Measurements from ENCODE around the gene RHEB. TPM values are rescaled to one million over a fixed set of nuclear protein-coding genes. Genes with fewer than 3 reads are reported as not detected.

RHEB gene
- total and polyA plus RNA-seq, 2 donors (not counting 3 experiments of a cell fraction or from before 2014, with no cell fraction given) = 59.4 to 108 TPM

DNA sequence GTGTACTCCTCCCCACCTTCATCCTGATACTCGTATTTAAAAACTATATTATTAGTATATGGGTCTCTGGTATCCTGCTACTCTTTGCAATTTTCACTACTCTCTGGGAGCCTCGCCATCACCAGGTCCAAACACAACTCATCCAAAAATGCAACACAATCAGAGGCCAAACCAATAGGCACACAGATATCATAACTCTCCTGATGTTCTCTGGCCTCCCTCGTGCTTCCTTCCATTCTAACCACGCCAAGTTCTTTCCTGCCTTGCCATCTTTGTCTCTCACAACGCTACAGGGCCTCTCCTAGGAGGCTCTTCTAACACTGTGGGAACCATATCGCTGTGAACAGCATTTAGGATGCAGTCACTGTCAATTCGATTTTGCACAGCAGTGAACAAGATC is 7.3 kb downstream of the RHEB start:
- H3K9me1 ChIP-seq (replicated peaks; ENCODE audit: control insufficient read depth, extremely low read depth, insufficient read depth, low read length) = no peaks in the 10 kb centered on the region
- ChIA-PET CTCF (no interaction called here), POLR2A (interaction anchor here (0.6 kb wide), 1 partner anchor 590 kb away, joined by 4 read pairs; no protein-coding TSS in a partner anchor)
- no peak overlapping the region for H3K9ac ChIP-seq (replicated peaks; ENCODE audit: extremely low read depth, insufficient read depth, low read length)
- no peak overlapping the region for H3K27ac ChIP-seq (ENCODE audit: insufficient read depth, low read depth, low read length)
- dilution Hi-C loops (cut with MboI; ENCODE audit: extremely low pct_ligation_motif_present, low sequenced_read_pairs) (no loop called here), intact Hi-C loops (cut with micrococcal nuclease) (no loop called here)
- H3K36me3 ChIP-seq (ENCODE audit: control insufficient read depth in 2 of 2, extremely low read depth in 1 of 2, insufficient read depth in 2 of 2, low read length in 2 of 2) = no peaks in the 10 kb centered on the region
- BruUV-seq (replicated peaks) = no TSS peak
- peaks cover 9% of the 10 kb centered on the region for H3K4me1 ChIP-seq (ENCODE audit: control insufficient read depth, extremely low read depth, insufficient read depth, low read length)
- no peaks in the 10 kb centered on the region for H3K9me3 ChIP-seq (replicated peaks; ENCODE audit: control insufficient read depth, insufficient read depth, low read length)
- H3K4me2 ChIP-seq (ENCODE audit: insufficient read depth, low read length) = no peak overlapping the region
- no peak overlapping the region for H2AFZ ChIP-seq (ENCODE audit: low read depth, low read length)
- H3K27me3 ChIP-seq (ENCODE audit: control insufficient read depth in 2 of 2, insufficient read depth in 2 of 2, low read length in 2 of 2) = no peaks in the 10 kb centered on the region
- H4K20me1 ChIP-seq (replicated peaks; ENCODE audit: control insufficient read depth, extremely low read depth, insufficient read depth, low read length) = peaks cover 33% of the 10 kb centered on the region
- FAIRE-seq = no peak
- H3K4me3 ChIP-seq (replicated peaks in 1 of 3; ENCODE audit: insufficient read depth in 1 of 3, low read depth in 1 of 3, low read length in 3 of 3) = no peak overlapping the region
- DNase-seq (ENCODE audit: low read depth, low spot score) = no peak
- peaks cover 100% of the 10 kb centered on the region for H3K79me2 ChIP-seq (ENCODE audit: control insufficient read depth, insufficient read depth, low read length)
- TF ChIP-seq MYC (IDR thresholded peaks at IDR 0.05; ENCODE audit: low read depth, low read length) (no peak), POLR2AphosphoS5 (IDR thresholded peaks at IDR 0.05; ENCODE audit: insufficient read depth, low read depth, low read length) (no peak), FOS (IDR thresholded peaks at IDR 0.05; ENCODE audit: borderline replicate concordance, insufficient read depth, low read length) (no peak), EZH2 (IDR thresholded peaks at IDR 0.05; ENCODE audit: borderline replicate concordance, low read depth, low read length, severe bottlenecking) (no peak), GATA2 (IDR thresholded peaks at IDR 0.05; ENCODE audit: insufficient read depth, insufficient read length, low read depth, low read length) (no peak)
- TF ChIP-seq, protein P1, sequence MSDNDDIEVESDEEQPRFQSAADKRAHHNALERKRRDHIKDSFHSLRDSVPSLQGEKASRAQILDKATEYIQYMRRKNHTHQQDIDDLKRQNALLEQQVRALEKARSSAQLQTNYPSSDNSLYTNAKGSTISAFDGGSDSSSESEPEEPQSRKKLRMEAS (IDR thresholded peaks at IDR 0.05; ENCODE audit: insufficient read depth, insufficient read length) = no peak

GRCh38 chr7:151511946-151512345 is 7.7 kb downstream of the RHEB start:
- Histone ChIP-seq H3K36me3 (ENCODE audit: control insufficient read depth in 2 of 2, extremely low read depth in 1 of 2, insufficient read depth in 2 of 2, low read length in 2 of 2) (no peaks in the 10 kb centered on the region), H3K9me1 (replicated peaks; ENCODE audit: control insufficient read depth, extremely low read depth, insufficient read depth, low read length) (no peaks in the 10 kb centered on the region), H4K20me1 (replicated peaks; ENCODE audit: control insufficient read depth, extremely low read depth, insufficient read depth, low read length) (peaks cover 33% of the 10 kb centered on the region), H3K4me1 (ENCODE audit: control insufficient read depth, extremely low read depth, insufficient read depth, low read length) (peaks cover 7% of the 10 kb centered on the region), H3K79me2 (ENCODE audit: control insufficient read depth, insufficient read depth, low read length) (peaks cover 100% of the 10 kb centered on the region), H3K4me3 (replicated peaks in 1 of 3; ENCODE audit: insufficient read depth in 1 of 3, low read depth in 1 of 3, low read length in 3 of 3) (no peak overlapping the region), H3K27me3 (ENCODE audit: control insufficient read depth in 2 of 2, insufficient read depth in 2 of 2, low read length in 2 of 2) (no peaks in the 10 kb centered on the region), H3K9ac (replicated peaks; ENCODE audit: extremely low read depth, insufficient read depth, low read length) (no peak overlapping the region), H3K27ac (ENCODE audit: insufficient read depth, low read depth, low read length) (no peak overlapping the region), H3K4me2 (ENCODE audit: insufficient read depth, low read length) (no peak overlapping the region), H3K9me3 (replicated peaks; ENCODE audit: control insufficient read depth, insufficient read depth, low read length) (no peaks in the 10 kb centered on the region), H2AFZ (ENCODE audit: low read depth, low read length) (no peak overlapping the region)
- TF ChIP-seq POLR2A (IDR thresholded peaks at IDR 0.05; ENCODE audit: low read depth, low read length) = no peak
- TF ChIP-seq GATA2 (IDR thresholded peaks at IDR 0.05; ENCODE audit: insufficient read depth, insufficient read length, low read depth, low read length) = no peak
- TF ChIP-seq, protein P1 (IDR thresholded peaks at IDR 0.05; ENCODE audit: insufficient read depth, insufficient read length) = no peak
- no peak for TF ChIP-seq CTCF (IDR thresholded peaks at IDR 0.05; ENCODE audit: extremely low read depth in 1 of 2, insufficient read depth in 1 of 2, low read depth in 1 of 2, low read length in 2 of 2)
- no peak for TF ChIP-seq FOS (IDR thresholded peaks at IDR 0.05; ENCODE audit: borderline replicate concordance, insufficient read depth, low read length)
- no peak for TF ChIP-seq POLR2AphosphoS5 (IDR thresholded peaks at IDR 0.05; ENCODE audit: insufficient read depth, low read depth, low read length)
- no peak for TF ChIP-seq EZH2 (IDR thresholded peaks at IDR 0.05; ENCODE audit: borderline replicate concordance, low read depth, low read length, severe bottlenecking)
- no peak for TF ChIP-seq JUN (IDR thresholded peaks at IDR 0.05; ENCODE audit: borderline replicate concordance, insufficient read depth, insufficient read length, low read depth)
- TF ChIP-seq MYC (IDR thresholded peaks at IDR 0.05; ENCODE audit: low read depth, low read length) = no peak
- CTCF ChIA-PET = no interaction called here
- dilution Hi-C loops (cut with MboI; ENCODE audit: extremely low pct_ligation_motif_present, low sequenced_read_pairs) (no loop called here), intact Hi-C loops (cut with micrococcal nuclease) (no loop called here)
- POLR2A ChIA-PET = interaction anchor here (0.6 kb wide), 1 partner anchor 590 kb away, joined by 4 read pairs; no protein-coding TSS in a partner anchor
- DNase-seq (ENCODE audit: low read depth, low spot score) = no peak
- FAIRE-seq = no peak
- no TSS peak for BruUV-seq (replicated peaks)

Data from endothelial cell of umbilical vein (primary cell).